HL-60 (cell line): ENCODE data around the gene DDX47.

ENCODE experiments used
- GABPA ChIP-seq: IDR thresholded peaks from 2 replicates; pipeline ENCODE4 v1.6.1; 2012; ENCODE audit warnings: low read depth
- POLR2AphosphoS5 ChIP-seq: IDR thresholded peaks from 2 replicates; pipeline ENCODE4 v1.6.1; 2012; ENCODE audit warnings: low read depth
- SPI1 ChIP-seq: IDR thresholded peaks from 2 replicates; pipeline ENCODE4 v1.6.1; 2012; ENCODE audit warnings: low read depth, mild to moderate bottlenecking, borderline replicate concordance
- TF ChIP-seq, protein P1 (sequence below): IDR thresholded peaks from one replicate; pipeline ENCODE4 v1.5.1; 2011; ENCODE audit warnings: low read length, control low read depth, inconsistent platforms; ENCODE audit not compliant: insufficient read depth
- TF ChIP-seq, protein P2 (sequence below): IDR thresholded peaks from 2 replicates; pipeline ENCODE4 v1.6.1; 2012; ENCODE audit warnings: low read depth; ENCODE audit not compliant: insufficient replicate concordance

DNA sequence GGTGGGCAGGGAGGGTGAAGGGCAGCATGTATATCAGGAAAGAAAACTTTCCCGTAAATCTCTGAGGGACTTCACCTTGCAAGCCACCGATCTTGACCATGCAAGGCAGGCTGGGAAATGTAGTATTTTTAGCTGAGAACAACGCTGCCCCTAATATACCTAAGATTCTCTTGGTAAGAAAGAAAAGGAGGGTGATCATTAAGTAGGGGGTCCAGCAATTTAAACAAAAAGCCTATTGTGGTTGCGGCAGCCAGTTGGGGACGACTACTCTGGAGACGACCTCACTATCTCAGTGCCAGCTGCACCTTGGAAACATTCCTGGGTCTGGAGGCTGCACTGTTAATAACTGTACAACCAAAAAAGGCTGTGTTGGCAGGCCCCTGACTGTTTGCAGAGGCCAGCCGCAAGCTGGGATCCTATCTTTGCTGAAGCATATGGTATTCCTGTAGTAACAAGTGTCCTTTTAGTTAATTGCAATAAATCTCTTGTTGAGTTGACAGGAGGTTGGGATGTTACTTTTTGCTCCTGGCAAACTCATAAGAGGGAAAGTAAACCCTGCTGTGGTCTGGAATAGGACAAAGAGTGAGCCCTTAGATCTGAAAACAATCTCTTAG, 21.3 kb upstream of the DDX47 start:
- TF ChIP-seq, protein P1, sequence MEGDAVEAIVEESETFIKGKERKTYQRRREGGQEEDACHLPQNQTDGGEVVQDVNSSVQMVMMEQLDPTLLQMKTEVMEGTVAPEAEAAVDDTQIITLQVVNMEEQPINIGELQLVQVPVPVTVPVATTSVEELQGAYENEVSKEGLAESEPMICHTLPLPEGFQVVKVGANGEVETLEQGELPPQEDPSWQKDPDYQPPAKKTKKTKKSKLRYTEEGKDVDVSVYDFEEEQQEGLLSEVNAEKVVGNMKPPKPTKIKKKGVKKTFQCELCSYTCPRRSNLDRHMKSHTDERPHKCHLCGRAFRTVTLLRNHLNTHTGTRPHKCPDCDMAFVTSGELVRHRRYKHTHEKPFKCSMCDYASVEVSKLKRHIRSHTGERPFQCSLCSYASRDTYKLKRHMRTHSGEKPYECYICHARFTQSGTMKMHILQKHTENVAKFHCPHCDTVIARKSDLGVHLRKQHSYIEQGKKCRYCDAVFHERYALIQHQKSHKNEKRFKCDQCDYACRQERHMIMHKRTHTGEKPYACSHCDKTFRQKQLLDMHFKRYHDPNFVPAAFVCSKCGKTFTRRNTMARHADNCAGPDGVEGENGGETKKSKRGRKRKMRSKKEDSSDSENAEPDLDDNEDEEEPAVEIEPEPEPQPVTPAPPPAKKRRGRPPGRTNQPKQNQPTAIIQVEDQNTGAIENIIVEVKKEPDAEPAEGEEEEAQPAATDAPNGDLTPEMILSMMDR: no peak
- TF ChIP-seq, protein P2, sequence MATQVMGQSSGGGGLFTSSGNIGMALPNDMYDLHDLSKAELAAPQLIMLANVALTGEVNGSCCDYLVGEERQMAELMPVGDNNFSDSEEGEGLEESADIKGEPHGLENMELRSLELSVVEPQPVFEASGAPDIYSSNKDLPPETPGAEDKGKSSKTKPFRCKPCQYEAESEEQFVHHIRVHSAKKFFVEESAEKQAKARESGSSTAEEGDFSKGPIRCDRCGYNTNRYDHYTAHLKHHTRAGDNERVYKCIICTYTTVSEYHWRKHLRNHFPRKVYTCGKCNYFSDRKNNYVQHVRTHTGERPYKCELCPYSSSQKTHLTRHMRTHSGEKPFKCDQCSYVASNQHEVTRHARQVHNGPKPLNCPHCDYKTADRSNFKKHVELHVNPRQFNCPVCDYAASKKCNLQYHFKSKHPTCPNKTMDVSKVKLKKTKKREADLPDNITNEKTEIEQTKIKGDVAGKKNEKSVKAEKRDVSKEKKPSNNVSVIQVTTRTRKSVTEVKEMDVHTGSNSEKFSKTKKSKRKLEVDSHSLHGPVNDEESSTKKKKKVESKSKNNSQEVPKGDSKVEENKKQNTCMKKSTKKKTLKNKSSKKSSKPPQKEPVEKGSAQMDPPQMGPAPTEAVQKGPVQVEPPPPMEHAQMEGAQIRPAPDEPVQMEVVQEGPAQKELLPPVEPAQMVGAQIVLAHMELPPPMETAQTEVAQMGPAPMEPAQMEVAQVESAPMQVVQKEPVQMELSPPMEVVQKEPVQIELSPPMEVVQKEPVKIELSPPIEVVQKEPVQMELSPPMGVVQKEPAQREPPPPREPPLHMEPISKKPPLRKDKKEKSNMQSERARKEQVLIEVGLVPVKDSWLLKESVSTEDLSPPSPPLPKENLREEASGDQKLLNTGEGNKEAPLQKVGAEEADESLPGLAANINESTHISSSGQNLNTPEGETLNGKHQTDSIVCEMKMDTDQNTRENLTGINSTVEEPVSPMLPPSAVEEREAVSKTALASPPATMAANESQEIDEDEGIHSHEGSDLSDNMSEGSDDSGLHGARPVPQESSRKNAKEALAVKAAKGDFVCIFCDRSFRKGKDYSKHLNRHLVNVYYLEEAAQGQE: no peak
- no peak for TF ChIP-seq GABPA
- TF ChIP-seq SPI1: no peak
- TF ChIP-seq POLR2AphosphoS5: no peak
